Common myeloid progenitor, CD34-positive (primary cell): ENCODE results near the gene CCDC88A. TPM values are rescaled to one million over a fixed set of nuclear protein-coding genes. Genes with fewer than 3 reads are reported as not detected.
A peak's percentile ranks its signal among the peaks of the same experiment; 100 is the strongest.

Experiments
- CTCF ChIA-PET: fragments of 350-600 bp; sonication (Branson Sonifier 250); formaldehyde crosslinking; loops from one replicate; lab custom pipeline; 2021; ENCODE audit warnings: antibody characterized with exemption; lab: Charles Lee
- POLR2A ChIA-PET: fragments of 350-600 bp; sonication (Branson Sonifier 250); formaldehyde crosslinking; loops from one replicate; lab custom pipeline; 2021; ENCODE audit warnings: antibody characterized with exemption; lab: Charles Lee
- DNase-seq, 3 donors: peaks; one replicate each; pipeline versions ENCODE4 v3.0.0 to v3.0.0-alpha.2; 2013
- H3K27ac ChIP-seq, 2 experiments: 1 replicate in 1 of 2; 2 replicates in 1 of 2; pipeline ENCODE4 v1.7.0; 2013; ENCODE audit warnings: inconsistent platforms in 2 of 2, low read length in 2 of 2, mild to moderate bottlenecking in 2 of 2, low read depth in 1 of 2, moderate library complexity in 1 of 2; ENCODE audit not compliant: severe bottlenecking in 2 of 2, insufficient read depth in 1 of 2, poor library complexity in 1 of 2
- H3K27me3 ChIP-seq, 5 experiments: replicated peaks in 2 of 5; 1 replicate in 3 of 5; 2 replicates in 2 of 5; pipeline versions ENCODE4 v1.6.1 to v1.7.0; 2013; ENCODE audit warnings: low read length in 4 of 5, mild to moderate bottlenecking in 2 of 5, moderate library complexity in 2 of 5, inconsistent platforms in 1 of 5; ENCODE audit not compliant: insufficient read depth in 5 of 5, control insufficient read depth in 4 of 5
- H3K36me3 ChIP-seq, 4 experiments: 1 replicate in 2 of 4; 2 replicates in 2 of 4; pipeline versions ENCODE4 v1.6.1 to v1.7.0; 2013; ENCODE audit warnings: low read length in 3 of 4, control low read depth in 1 of 4, mild to moderate bottlenecking in 1 of 4; ENCODE audit not compliant: control insufficient read depth in 4 of 4, insufficient read depth in 4 of 4
- H3K4me1 ChIP-seq, 4 experiments: 1 replicate in 3 of 4; 2 replicates in 1 of 4; pipeline versions ENCODE4 v1.6.1 to v1.7.1; 2013; ENCODE audit warnings: low read length in 3 of 4, mild to moderate bottlenecking in 3 of 4, control low read depth in 1 of 4, inconsistent platforms in 1 of 4, moderate library complexity in 1 of 4; ENCODE audit not compliant: control insufficient read depth in 4 of 4, insufficient read depth in 4 of 4; ENCODE audit errors: control extremely low read depth in 1 of 4
- H3K4me3 ChIP-seq, 7 experiments: 1 replicate in 4 of 7; 2 replicates in 3 of 7; pipeline versions ENCODE4 v1.5.1 to v1.7.0; 2013; ENCODE audit warnings: mild to moderate bottlenecking in 7 of 7, low read length in 6 of 7, moderate library complexity in 6 of 7, inconsistent platforms in 2 of 7, low read depth in 2 of 7, control low read depth in 1 of 7; ENCODE audit not compliant: insufficient read depth in 4 of 7, control insufficient read depth in 1 of 7; ENCODE audit errors: extremely low read depth in 1 of 7
- H3K9me3 ChIP-seq, 5 experiments: 1 replicate in 4 of 5; 2 replicates in 1 of 5; pipeline versions ENCODE4 v1.6.1 to v1.7.1; 2013; ENCODE audit warnings: low read length in 4 of 5, mild to moderate bottlenecking in 2 of 5, inconsistent platforms in 1 of 5, low read depth in 1 of 5, moderate library complexity in 1 of 5; ENCODE audit not compliant: control insufficient read depth in 4 of 5, insufficient read depth in 2 of 5; ENCODE audit errors: control extremely low read depth in 1 of 5
- WGBS: methylation state at CpG from one replicate; pipeline ENCODE4 v1.1.5; 2013; ENCODE audit not compliant: insufficient coverage; 5-methylcytosine and 5-hydroxymethylcytosine counted together
- polyA plus RNA-seq: library from polyadenylated mRNA; unstranded; fragments of 120-200 nt; gene quantifications from one replicate; pipeline ENCODE4 v1.2.1, GENCODE V29; 2013

Gene CCDC88A, protein sequence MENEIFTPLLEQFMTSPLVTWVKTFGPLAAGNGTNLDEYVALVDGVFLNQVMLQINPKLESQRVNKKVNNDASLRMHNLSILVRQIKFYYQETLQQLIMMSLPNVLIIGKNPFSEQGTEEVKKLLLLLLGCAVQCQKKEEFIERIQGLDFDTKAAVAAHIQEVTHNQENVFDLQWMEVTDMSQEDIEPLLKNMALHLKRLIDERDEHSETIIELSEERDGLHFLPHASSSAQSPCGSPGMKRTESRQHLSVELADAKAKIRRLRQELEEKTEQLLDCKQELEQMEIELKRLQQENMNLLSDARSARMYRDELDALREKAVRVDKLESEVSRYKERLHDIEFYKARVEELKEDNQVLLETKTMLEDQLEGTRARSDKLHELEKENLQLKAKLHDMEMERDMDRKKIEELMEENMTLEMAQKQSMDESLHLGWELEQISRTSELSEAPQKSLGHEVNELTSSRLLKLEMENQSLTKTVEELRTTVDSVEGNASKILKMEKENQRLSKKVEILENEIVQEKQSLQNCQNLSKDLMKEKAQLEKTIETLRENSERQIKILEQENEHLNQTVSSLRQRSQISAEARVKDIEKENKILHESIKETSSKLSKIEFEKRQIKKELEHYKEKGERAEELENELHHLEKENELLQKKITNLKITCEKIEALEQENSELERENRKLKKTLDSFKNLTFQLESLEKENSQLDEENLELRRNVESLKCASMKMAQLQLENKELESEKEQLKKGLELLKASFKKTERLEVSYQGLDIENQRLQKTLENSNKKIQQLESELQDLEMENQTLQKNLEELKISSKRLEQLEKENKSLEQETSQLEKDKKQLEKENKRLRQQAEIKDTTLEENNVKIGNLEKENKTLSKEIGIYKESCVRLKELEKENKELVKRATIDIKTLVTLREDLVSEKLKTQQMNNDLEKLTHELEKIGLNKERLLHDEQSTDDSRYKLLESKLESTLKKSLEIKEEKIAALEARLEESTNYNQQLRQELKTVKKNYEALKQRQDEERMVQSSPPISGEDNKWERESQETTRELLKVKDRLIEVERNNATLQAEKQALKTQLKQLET (N-terminal part only)
- 94.8 TPM for polyA plus RNA-seq

DNA sequence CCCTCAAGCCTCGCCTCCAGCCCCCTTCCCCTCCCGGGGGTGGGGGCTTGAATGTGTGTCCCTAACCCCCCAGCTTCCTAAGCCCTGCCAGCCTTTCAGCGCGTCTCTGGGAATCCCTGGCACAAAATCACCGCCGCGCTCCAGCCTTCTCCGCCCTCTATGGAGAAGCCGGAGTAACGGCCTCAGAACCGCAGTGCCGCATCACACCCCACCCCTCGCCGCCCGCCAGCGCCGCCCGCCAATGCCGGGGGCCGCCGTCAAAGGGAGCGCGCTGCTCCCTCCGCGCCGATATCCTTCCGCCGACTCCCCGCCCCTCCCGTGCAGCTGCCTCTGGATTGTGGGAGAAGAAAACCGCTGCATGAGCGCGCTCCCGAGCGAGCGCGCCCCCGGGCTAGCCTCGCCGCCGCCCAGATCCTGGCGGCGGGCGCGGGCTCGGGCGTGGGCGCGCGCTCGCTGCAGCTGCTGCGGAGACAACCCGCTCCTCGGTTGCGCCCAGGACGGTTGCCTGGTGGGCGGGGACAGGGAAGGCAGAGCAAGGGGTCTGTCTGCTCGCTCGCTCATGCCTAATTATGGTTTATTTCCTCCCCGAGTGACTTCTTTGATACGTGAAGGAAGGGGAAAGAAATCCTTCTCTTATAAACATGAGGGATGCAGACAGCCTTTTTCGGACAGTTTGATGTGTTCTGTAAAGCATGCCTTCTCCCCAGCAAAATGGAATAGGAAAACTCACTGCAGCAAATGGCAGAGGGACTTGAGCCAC is at the start of gene CCDC88A:
CCDC88A (minus strand) TSS at position 178 of the 760 bp plus-strand sequence. CDS start 777 bp downstream, outside the sequence.
- Histone ChIP-seq H3K4me3 (peak within 1 kb of the TSS; percentile 84 to 100 (median 97)), H3K36me3 (no peaks in the 10 kb centered on the region), H3K27me3 (no peaks in the 10 kb centered on the region), H3K4me1 (peaks cover 12 to 57% (median 40%) of the 10 kb centered on the region in 4 experiments), H3K27ac (peak within 1 kb of the TSS; percentile 81 to 89), H3K9me3 (no peaks in the 10 kb centered on the region)
- 2% methylated on average over 44 of the region's 62 CpGs for WGBS
- DNase-seq, result peak; percentile 98 to 99 (median 99)
- POLR2A ChIA-PET, result no interaction called here
- CTCF ChIA-PET, result interaction anchor here (1.2 kb wide), 2 partner anchors 13 to 16 kb away, joined by 3 read pairs; no protein-coding TSS in a partner anchor

DNA sequence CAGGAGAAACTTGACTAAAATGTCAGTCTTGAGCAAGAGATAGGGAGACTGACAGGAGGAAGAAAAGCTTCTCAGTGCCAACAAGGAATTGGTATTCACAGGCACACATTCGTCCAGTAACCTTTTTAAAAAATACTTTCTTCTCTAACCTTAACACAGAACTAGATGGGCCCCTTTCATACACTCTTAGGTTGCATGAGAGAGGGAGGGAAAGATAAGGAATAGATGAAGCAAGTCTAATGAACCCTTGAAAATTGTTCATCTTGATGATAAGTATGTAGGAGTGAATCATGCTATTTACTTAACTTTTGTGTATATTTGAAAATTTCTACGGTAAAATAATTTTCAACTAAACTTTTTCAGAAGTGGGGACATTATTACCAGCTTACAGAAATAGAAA is 42.0 kb upstream of the CCDC88A start:
- no peaks in the 10 kb centered on the region for H3K36me3 ChIP-seq
- no peaks in the 10 kb centered on the region for H3K9me3 ChIP-seq
- ChIA-PET POLR2A (no interaction called here), CTCF (interaction anchor here (1.1 kb wide), 1 partner anchor 10 kb away, joined by 4 read pairs; no protein-coding TSS in a partner anchor)
- no peak overlapping the region for H3K27ac ChIP-seq
- no peak overlapping the region for H3K4me3 ChIP-seq
- DNase-seq, result no peak
- no CpG with 5 or more reads among the region's 2 CpGs for WGBS
- H3K27me3 ChIP-seq, result no peaks in the 10 kb centered on the region
- peaks cover 0 to 4% (median 0%) of the 10 kb centered on the region in 4 experiments for H3K4me1 ChIP-seq

DNA sequence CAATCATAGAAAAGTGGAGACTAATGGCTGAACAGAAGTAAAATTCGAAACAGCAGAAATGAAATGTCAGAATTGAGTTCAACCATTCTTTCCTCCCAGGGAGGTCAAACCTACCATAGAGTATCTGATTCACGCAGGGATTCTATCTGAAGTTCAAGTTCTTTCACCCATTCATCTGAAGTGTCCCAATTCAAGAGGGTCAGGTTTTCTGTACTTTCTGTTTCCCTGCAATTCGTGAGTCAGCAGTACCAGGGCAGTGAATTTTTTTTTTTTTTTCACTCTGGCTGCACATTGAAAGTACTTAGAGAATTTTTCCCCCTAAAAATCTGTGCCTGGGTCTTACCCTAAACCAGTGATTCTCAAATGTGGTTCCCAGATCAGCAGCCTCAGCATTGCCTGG is 40.9 kb upstream of the CCDC88A start:
- 83% methylated on average over 1 of the region's 3 CpGs for WGBS
- Histone ChIP-seq H3K27ac (no peak overlapping the region), H3K9me3 (no peaks in the 10 kb centered on the region), H3K4me1 (peaks cover 0 to 4% (median 0%) of the 10 kb centered on the region in 4 experiments), H3K36me3 (no peaks in the 10 kb centered on the region), H3K4me3 (peak overlapping the region in 2 of 7 experiments; percentile 28 to 30), H3K27me3 (no peaks in the 10 kb centered on the region)
- DNase-seq, result peak; percentile 22 to 59 (median 54)
- ChIA-PET CTCF (no interaction called here), POLR2A (no interaction called here)

DNA sequence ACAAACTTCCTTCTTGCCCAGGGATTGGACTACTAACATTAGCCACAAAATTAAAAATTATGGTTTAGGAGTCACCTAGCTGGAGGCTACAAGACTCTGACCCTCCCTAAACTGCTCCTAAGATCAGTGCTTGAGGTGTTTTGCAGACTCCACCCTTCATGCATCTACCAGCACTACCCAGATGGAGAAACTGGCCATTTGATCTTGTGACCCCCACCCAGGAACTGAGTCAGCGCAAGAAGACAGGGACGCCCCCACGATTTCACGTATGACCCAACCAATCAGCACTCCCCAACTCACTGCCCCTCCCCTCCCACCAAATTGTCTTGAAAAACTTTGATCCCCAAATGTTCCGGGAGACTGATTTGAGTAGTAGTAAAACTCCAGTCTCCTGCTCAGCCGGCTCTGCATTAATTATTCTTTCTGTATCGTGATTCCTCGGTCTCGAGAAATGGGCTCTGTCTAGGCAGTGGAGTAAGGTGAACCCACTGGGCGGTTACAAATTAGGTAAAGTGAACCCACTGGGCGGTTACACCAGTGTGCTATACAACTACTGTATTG is 40.1 kb upstream of the CCDC88A start:
- no peaks in the 10 kb centered on the region for H3K9me3 ChIP-seq
- no peaks in the 10 kb centered on the region for H3K27me3 ChIP-seq
- H3K27ac ChIP-seq, result no peak overlapping the region
- WGBS, result 98% methylated on average over 7 of the region's 11 CpGs
- no peak for DNase-seq
- H3K4me3 ChIP-seq, result no peak overlapping the region
- POLR2A ChIA-PET, result no interaction called here
- no peaks in the 10 kb centered on the region for H3K36me3 ChIP-seq
- CTCF ChIA-PET, result no interaction called here
- peaks cover 0 to 4% (median 0%) of the 10 kb centered on the region in 4 experiments for H3K4me1 ChIP-seq

DNA sequence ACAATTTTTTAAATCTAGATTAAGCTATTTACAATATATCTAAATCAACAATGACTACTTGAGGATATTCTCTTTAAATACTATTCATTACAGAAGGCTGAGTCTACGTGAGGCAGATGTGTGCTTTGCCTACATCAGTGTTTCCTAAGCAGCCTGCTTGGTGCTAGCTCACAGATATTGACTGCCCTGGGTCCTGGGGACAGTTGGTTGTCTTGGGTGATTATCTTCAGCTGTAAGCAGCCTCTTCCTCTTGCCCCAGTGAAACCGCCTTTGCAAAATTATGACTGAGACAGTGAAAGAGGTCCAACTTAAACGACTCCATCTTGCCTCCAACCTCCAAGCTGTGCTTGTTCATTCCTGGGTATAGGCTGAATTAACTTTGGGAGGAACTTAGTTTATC is 39.6 kb upstream of the CCDC88A start:
- DNase-seq, result peak in 2 of 3 donors; percentile 37 to 58
- POLR2A ChIA-PET, result no interaction called here
- CTCF ChIA-PET, result no interaction called here
- H3K27ac ChIP-seq, result no peak overlapping the region
- H3K4me3 ChIP-seq, result no peak overlapping the region
- H3K4me1 ChIP-seq, result peaks cover 0 to 4% (median 0%) of the 10 kb centered on the region in 4 experiments
- no peaks in the 10 kb centered on the region for H3K36me3 ChIP-seq
- no peaks in the 10 kb centered on the region for H3K27me3 ChIP-seq
- WGBS, result 83% methylated on average over 1 of the region's 3 CpGs
- H3K9me3 ChIP-seq, result no peaks in the 10 kb centered on the region

DNA sequence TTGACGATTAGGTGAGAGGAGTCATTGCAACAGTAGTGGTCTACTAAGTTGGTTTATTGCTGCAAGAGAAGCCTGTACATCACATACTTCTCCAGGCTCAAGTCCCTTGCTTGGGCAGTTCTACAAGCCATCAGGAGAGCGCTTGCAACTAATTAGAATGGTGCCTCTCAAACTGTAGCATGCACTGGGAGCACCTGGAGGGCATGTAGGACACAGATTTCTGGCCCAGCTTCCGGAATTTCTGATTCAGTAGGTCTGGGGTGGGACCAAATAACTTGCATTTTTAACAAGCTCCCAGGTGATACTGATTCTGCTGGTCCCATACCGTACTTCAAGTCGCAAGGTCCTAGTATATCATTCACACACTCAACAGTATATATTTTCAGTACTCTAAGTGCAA is 34.5 kb upstream of the CCDC88A start:
- Histone ChIP-seq H3K4me1 (no peaks in the 10 kb centered on the region), H3K36me3 (no peaks in the 10 kb centered on the region), H3K27ac (no peak overlapping the region), H3K9me3 (no peaks in the 10 kb centered on the region), H3K27me3 (no peaks in the 10 kb centered on the region), H3K4me3 (no peak overlapping the region)
- POLR2A ChIA-PET, result no interaction called here
- 95% methylated on average over 4 of the region's 5 CpGs for WGBS
- no peak for DNase-seq
- CTCF ChIA-PET, result interaction anchor here (0.8 to 1.1 kb wide), 2 partner anchors 32 to 89 kb away, joined by 3 read pairs; no protein-coding TSS in a partner anchor
